ENCODE results near the gene S100A2. TPM values are rescaled to one million over a fixed set of nuclear protein-coding genes. Genes with fewer than 3 reads are reported as not detected.
A peak's percentile ranks its signal among the peaks of the same experiment; 100 is the strongest.

Gene S100A2
- total and polyA plus RNA-seq, 2 of the 13 experiments (the other 11 are each of a cell fraction or from before 2014, with no cell fraction given), result 1.2 TPM

DNA sequence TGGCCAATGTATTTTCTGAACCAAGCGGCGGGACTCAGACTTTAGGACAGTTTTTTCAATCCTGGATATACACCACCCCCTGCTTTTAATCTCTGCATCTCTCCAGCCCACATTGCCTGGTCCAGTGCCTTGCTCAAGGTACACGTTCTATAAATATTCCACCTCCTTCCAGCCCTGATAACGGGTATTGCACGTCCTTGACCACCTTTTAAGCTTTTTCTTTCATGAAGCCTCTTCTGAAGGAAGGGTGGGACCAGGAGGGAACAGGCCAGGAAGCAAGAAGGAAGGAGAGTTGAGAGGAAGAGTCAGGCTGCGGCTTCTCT lies 43.9 kb upstream of the S100A2 start (continued):
- TF ChIP-seq CEBPB (IDR thresholded peaks at IDR 0.05; ENCODE audit: borderline replicate concordance, low read depth, low read length), result no peak
- no peak for TF ChIP-seq KMT2A (CRISPR knock-in tag; IDR thresholded peaks at IDR 0.05)
- peak; percentile 0 for TF ChIP-seq XRCC5 (optimal IDR thresholded peaks at IDR 0.05; ENCODE audit: low read length)
- TF ChIP-seq NR2C2 (CRISPR knock-in tag; IDR thresholded peaks at IDR 0.05; ENCODE audit: borderline replicate concordance), result no peak
- TF ChIP-seq HNRNPL (IDR thresholded peaks at IDR 0.05; ENCODE audit: low read depth, low read length), result no peak
- 0 out of 2 replicates have a peak, but pooled peaks have one; percentile 10 for TF ChIP-seq HOXA3 (CRISPR knock-in tag; IDR thresholded peaks at IDR 0.05)
- TF ChIP-seq, protein P1, sequence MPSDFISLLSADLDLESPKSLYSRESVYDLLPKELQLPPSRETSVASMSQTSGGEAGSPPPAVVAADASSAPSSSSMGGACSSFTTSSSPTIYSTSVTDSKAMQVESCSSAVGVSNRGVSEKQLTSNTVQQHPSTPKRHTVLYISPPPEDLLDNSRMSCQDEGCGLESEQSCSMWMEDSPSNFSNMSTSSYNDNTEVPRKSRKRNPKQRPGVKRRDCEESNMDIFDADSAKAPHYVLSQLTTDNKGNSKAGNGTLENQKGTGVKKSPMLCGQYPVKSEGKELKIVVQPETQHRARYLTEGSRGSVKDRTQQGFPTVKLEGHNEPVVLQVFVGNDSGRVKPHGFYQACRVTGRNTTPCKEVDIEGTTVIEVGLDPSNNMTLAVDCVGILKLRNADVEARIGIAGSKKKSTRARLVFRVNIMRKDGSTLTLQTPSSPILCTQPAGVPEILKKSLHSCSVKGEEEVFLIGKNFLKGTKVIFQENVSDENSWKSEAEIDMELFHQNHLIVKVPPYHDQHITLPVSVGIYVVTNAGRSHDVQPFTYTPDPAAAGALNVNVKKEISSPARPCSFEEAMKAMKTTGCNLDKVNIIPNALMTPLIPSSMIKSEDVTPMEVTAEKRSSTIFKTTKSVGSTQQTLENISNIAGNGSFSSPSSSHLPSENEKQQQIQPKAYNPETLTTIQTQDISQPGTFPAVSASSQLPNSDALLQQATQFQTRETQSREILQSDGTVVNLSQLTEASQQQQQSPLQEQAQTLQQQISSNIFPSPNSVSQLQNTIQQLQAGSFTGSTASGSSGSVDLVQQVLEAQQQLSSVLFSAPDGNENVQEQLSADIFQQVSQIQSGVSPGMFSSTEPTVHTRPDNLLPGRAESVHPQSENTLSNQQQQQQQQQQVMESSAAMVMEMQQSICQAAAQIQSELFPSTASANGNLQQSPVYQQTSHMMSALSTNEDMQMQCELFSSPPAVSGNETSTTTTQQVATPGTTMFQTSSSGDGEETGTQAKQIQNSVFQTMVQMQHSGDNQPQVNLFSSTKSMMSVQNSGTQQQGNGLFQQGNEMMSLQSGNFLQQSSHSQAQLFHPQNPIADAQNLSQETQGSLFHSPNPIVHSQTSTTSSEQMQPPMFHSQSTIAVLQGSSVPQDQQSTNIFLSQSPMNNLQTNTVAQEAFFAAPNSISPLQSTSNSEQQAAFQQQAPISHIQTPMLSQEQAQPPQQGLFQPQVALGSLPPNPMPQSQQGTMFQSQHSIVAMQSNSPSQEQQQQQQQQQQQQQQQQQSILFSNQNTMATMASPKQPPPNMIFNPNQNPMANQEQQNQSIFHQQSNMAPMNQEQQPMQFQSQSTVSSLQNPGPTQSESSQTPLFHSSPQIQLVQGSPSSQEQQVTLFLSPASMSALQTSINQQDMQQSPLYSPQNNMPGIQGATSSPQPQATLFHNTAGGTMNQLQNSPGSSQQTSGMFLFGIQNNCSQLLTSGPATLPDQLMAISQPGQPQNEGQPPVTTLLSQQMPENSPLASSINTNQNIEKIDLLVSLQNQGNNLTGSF (CRISPR knock-in tag; IDR thresholded peaks at IDR 0.05), result no peak
- TF ChIP-seq ZNF768 (CRISPR knock-in tag; IDR thresholded peaks at IDR 0.05), result no peak
- TF ChIP-seq, protein P2, sequence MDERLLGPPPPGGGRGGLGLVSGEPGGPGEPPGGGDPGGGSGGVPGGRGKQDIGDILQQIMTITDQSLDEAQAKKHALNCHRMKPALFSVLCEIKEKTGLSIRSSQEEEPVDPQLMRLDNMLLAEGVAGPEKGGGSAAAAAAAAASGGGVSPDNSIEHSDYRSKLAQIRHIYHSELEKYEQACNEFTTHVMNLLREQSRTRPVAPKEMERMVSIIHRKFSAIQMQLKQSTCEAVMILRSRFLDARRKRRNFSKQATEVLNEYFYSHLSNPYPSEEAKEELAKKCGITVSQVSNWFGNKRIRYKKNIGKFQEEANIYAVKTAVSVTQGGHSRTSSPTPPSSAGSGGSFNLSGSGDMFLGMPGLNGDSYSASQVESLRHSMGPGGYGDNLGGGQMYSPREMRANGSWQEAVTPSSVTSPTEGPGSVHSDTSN (CRISPR knock-in tag; IDR thresholded peaks at IDR 0.05), result no peak
- no peak for TF ChIP-seq ZNF564 (CRISPR knock-in tag; IDR thresholded peaks at IDR 0.05)

Data from HepG2 (cell line).